HL-60 (cell line): ENCODE results near the gene GALNT4.

ENCODE experiments used
- DNase-seq, 2 experiments: peaks; one replicate each; pipeline ENCODE4 v3.0.0-alpha.2; 2010 to 2020; ENCODE audit warnings: low read depth in 1 of 2, low spot score in 1 of 2
- H3K27ac ChIP-seq: fragments of 250-450 bp; sonication (Bioruptor Pico); replicated peaks from 2 replicates; pipeline ENCODE4 v1.5.1; 2020; ENCODE audit warnings: mild to moderate bottlenecking, moderate library complexity
- H3K27me3 ChIP-seq: fragments of 250-450 bp; sonication (Bioruptor Pico); 2 replicates; pipeline ENCODE4 v1.5.1; 2021; ENCODE audit warnings: mild to moderate bottlenecking, moderate library complexity; ENCODE audit not compliant: insufficient read depth, poor library complexity, severe bottlenecking
- H3K4me3 ChIP-seq: replicated peaks from 2 replicates; pipeline ENCODE4 v1.5.1; 2011; ENCODE audit warnings: mild to moderate bottlenecking, control low read depth, low read length; ENCODE audit not compliant: insufficient read depth
- GABPA ChIP-seq: IDR thresholded peaks from 2 replicates; pipeline ENCODE4 v1.6.1; 2012; ENCODE audit warnings: low read depth
- POLR2AphosphoS5 ChIP-seq: IDR thresholded peaks from 2 replicates; pipeline ENCODE4 v1.6.1; 2012; ENCODE audit warnings: low read depth
- SPI1 ChIP-seq: IDR thresholded peaks from 2 replicates; pipeline ENCODE4 v1.6.1; 2012; ENCODE audit warnings: low read depth, mild to moderate bottlenecking, borderline replicate concordance
- TF ChIP-seq, protein P1 (sequence below): IDR thresholded peaks from one replicate; pipeline ENCODE4 v1.5.1; 2011; ENCODE audit warnings: low read length, control low read depth, inconsistent platforms; ENCODE audit not compliant: insufficient read depth
- TF ChIP-seq, protein P2 (sequence below): IDR thresholded peaks from 2 replicates; pipeline ENCODE4 v1.6.1; 2012; ENCODE audit warnings: low read depth; ENCODE audit not compliant: insufficient replicate concordance

Gene GALNT4

DNA sequence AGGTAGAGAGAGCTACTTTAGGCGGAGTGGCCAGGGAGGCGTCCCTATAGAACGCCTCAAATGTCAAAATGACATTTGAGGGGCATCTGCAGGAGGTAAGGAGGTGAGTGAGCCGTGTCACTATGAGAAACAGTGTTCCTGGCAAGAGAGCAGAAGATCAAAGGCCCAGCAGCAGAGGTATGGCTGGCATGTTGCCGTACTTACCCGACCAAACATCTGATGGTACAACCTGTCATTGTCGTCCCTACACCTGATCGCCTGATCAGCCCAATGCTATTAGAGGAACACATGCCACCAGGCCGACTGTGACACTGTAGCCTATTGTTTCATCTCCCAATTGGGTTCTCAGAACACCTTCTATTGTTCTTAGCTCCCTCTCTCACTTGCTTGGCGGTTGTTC is 35.2 kb upstream of the GALNT4 start:
- H3K27ac ChIP-seq: no peak overlapping the region
- H3K27me3 ChIP-seq: no peaks in the 10 kb centered on the region
- no peak for TF ChIP-seq POLR2AphosphoS5
- no peak for TF ChIP-seq GABPA
- no peak for TF ChIP-seq SPI1
- TF ChIP-seq, protein P1, sequence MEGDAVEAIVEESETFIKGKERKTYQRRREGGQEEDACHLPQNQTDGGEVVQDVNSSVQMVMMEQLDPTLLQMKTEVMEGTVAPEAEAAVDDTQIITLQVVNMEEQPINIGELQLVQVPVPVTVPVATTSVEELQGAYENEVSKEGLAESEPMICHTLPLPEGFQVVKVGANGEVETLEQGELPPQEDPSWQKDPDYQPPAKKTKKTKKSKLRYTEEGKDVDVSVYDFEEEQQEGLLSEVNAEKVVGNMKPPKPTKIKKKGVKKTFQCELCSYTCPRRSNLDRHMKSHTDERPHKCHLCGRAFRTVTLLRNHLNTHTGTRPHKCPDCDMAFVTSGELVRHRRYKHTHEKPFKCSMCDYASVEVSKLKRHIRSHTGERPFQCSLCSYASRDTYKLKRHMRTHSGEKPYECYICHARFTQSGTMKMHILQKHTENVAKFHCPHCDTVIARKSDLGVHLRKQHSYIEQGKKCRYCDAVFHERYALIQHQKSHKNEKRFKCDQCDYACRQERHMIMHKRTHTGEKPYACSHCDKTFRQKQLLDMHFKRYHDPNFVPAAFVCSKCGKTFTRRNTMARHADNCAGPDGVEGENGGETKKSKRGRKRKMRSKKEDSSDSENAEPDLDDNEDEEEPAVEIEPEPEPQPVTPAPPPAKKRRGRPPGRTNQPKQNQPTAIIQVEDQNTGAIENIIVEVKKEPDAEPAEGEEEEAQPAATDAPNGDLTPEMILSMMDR: no peak
- TF ChIP-seq, protein P2, sequence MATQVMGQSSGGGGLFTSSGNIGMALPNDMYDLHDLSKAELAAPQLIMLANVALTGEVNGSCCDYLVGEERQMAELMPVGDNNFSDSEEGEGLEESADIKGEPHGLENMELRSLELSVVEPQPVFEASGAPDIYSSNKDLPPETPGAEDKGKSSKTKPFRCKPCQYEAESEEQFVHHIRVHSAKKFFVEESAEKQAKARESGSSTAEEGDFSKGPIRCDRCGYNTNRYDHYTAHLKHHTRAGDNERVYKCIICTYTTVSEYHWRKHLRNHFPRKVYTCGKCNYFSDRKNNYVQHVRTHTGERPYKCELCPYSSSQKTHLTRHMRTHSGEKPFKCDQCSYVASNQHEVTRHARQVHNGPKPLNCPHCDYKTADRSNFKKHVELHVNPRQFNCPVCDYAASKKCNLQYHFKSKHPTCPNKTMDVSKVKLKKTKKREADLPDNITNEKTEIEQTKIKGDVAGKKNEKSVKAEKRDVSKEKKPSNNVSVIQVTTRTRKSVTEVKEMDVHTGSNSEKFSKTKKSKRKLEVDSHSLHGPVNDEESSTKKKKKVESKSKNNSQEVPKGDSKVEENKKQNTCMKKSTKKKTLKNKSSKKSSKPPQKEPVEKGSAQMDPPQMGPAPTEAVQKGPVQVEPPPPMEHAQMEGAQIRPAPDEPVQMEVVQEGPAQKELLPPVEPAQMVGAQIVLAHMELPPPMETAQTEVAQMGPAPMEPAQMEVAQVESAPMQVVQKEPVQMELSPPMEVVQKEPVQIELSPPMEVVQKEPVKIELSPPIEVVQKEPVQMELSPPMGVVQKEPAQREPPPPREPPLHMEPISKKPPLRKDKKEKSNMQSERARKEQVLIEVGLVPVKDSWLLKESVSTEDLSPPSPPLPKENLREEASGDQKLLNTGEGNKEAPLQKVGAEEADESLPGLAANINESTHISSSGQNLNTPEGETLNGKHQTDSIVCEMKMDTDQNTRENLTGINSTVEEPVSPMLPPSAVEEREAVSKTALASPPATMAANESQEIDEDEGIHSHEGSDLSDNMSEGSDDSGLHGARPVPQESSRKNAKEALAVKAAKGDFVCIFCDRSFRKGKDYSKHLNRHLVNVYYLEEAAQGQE: no peak
- H3K4me3 ChIP-seq: no peak overlapping the region
- no peak for DNase-seq

DNA sequence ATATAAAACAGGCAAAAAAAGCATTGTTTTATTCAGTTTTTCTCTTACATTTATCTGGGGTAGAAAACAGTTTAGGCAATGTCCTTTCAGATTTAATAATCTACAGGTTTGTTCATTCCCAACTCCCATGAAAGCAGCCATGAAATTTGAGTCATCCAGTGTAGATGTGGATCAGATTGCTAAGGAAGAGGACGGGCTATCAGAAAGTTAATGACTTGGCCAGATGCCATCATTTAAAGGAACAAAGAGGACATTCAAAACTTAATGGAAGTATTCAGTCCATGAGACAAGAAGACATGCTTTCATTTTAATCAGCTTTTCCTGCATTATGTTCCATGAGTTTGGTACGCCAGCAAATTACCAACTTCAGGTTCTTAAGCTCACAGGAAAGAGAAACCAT is 32.4 kb upstream of the GALNT4 start:
- H3K27me3 ChIP-seq: no peaks in the 10 kb centered on the region
- no peak for DNase-seq
- H3K27ac ChIP-seq: no peak overlapping the region
- no peak for TF ChIP-seq GABPA
- no peak for TF ChIP-seq SPI1
- no peak for TF ChIP-seq POLR2AphosphoS5
- TF ChIP-seq, protein P2: no peak
- TF ChIP-seq, protein P1: no peak
- no peak overlapping the region for H3K4me3 ChIP-seq

DNA sequence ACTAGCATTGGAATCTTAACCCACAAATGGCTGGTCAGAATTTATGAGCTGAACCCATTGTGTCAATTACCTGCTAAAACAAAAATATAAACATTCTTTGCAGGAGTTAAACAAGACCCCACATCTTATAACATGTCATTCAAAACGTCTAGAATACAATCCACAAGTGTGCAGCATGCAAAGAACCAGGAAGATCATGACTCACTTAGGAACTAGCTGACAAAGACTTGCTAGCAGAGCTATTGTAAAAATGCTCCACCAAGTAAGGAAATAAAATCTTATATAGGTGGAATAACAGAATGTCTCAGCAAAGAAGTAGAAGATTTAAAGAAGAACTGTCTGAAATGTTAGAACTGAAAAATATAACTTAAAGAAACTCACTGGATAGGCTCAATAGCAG is 27.8 kb upstream of the GALNT4 start:
- TF ChIP-seq, protein P2: no peak
- no peak for TF ChIP-seq SPI1
- no peak for TF ChIP-seq POLR2AphosphoS5
- TF ChIP-seq, protein P1: no peak
- TF ChIP-seq GABPA: no peak
- Histone ChIP-seq H3K4me3 (no peak overlapping the region), H3K27ac (no peak overlapping the region), H3K27me3 (no peaks in the 10 kb centered on the region)
- no peak for DNase-seq
